Osteoblast (primary cell): ENCODE measurements around the gene PRKCA. TPM values are rescaled to one million over a fixed set of nuclear protein-coding genes. Genes with fewer than 3 reads are reported as not detected.
A peak's percentile ranks its signal among the peaks of the same experiment; 100 is the strongest.

Experiments used
- DNase-seq: peaks from one replicate; pipeline ENCODE4 v3.0.0; 2011; ENCODE audit warnings: low spot score, mixed read lengths; ENCODE audit not compliant: insufficient read length; ENCODE audit errors: missing footprints
- H2AFZ ChIP-seq: 2 replicates; pipeline ENCODE4 v1.6.0; 2011; ENCODE audit warnings: mild to moderate bottlenecking, low read length
- H3K27ac ChIP-seq: 2 replicates; pipeline ENCODE4 v1.5.1; 2011; ENCODE audit warnings: mild to moderate bottlenecking, low read depth, low read length, moderate library complexity
- H3K27me3 ChIP-seq: 2 replicates; pipeline ENCODE4 v1.6.0; 2012; ENCODE audit warnings: mild to moderate bottlenecking, control low read depth, inconsistent platforms, low read length, moderate library complexity; ENCODE audit not compliant: insufficient read depth
- H3K36me3 ChIP-seq: 2 replicates; pipeline ENCODE4 v1.5.1; 2011; ENCODE audit warnings: mild to moderate bottlenecking, low read length, control low read depth, moderate library complexity; ENCODE audit not compliant: insufficient read depth
- H3K4me1 ChIP-seq: 2 replicates; pipeline ENCODE4 v1.5.1; 2011; ENCODE audit warnings: mild to moderate bottlenecking, low read length, control low read depth, moderate library complexity; ENCODE audit not compliant: insufficient read depth
- H3K4me2 ChIP-seq: 2 replicates; pipeline ENCODE4 v1.6.0; 2011; ENCODE audit warnings: mild to moderate bottlenecking, low read length; ENCODE audit not compliant: insufficient read depth
- H3K4me3 ChIP-seq: fragments of 200-600 bp; sonication (generic); 3 replicates; pipeline ENCODE4 v1.5.1; 2012; ENCODE audit warnings: mild to moderate bottlenecking, low read length, inconsistent platforms; ENCODE audit not compliant: insufficient read depth
- H3K79me2 ChIP-seq: 2 replicates; pipeline ENCODE4 v1.6.0; 2012; ENCODE audit warnings: mild to moderate bottlenecking, low read length, control low read depth, inconsistent platforms; ENCODE audit not compliant: insufficient read depth
- H3K9me3 ChIP-seq: 2 replicates; pipeline ENCODE4 v1.5.1; 2011; ENCODE audit warnings: low read depth, low read length, control low read depth
- H4K20me1 ChIP-seq: 2 replicates; pipeline ENCODE4 v1.6.0; 2012; ENCODE audit warnings: mild to moderate bottlenecking, low read length, control low read depth; ENCODE audit not compliant: insufficient read depth
- CTCF ChIP-seq: IDR thresholded peaks from 2 replicates; pipeline ENCODE4 v1.5.1; 2011; ENCODE audit warnings: mild to moderate bottlenecking, low read depth, low read length, moderate library complexity; ENCODE audit errors: extremely low read depth
- total RNA-seq: library from RNA; depleted of rRNA; stranded (reverse); fragments of >200 nt; gene quantifications from 2 replicates; pipeline ENCODE4 v1.2.3, GENCODE V29; 2012

PRKCA gene
- total RNA-seq, 1 donor: 46.0 TPM

- Histone ChIP-seq H3K27ac (peak overlapping the region; percentile 56), H3K4me2 (no peak overlapping the region), H3K4me3 (no peak overlapping the region), H3K4me1 (peaks cover 67% of the 10 kb centered on the region), H3K36me3 (no peaks in the 10 kb centered on the region), H3K79me2 (peaks cover 31% of the 10 kb centered on the region), H3K9me3 (no peaks in the 10 kb centered on the region), H3K27me3 (no peaks in the 10 kb centered on the region), H2AFZ (no peak overlapping the region), H4K20me1 (no peaks in the 10 kb centered on the region)
- TF ChIP-seq CTCF: no peak
- DNase-seq: no peak
Observed at GRCh38 chr17:66547151-66547865, 244.9 kb downstream of the PRKCA start.

- H2AFZ ChIP-seq: no peak overlapping the region
- H3K27ac ChIP-seq: peak overlapping the region; percentile 56
- H3K27me3 ChIP-seq: no peaks in the 10 kb centered on the region
- no peaks in the 10 kb centered on the region for H3K9me3 ChIP-seq
- no peak for TF ChIP-seq CTCF
- H3K36me3 ChIP-seq: no peaks in the 10 kb centered on the region
- H3K4me1 ChIP-seq: peaks cover 59% of the 10 kb centered on the region
- H3K4me3 ChIP-seq: no peak overlapping the region
- no peak for DNase-seq
- H3K4me2 ChIP-seq: peak overlapping the region; percentile 23
- H3K79me2 ChIP-seq: peaks cover 36% of the 10 kb centered on the region
- H4K20me1 ChIP-seq: no peaks in the 10 kb centered on the region
Observed at GRCh38 chr17:66548158-66548557, 245.7 kb downstream of the PRKCA start.

GRCh38 chr17:66548659-66549310, 246.4 kb downstream of the PRKCA start:
- peaks cover 42% of the 10 kb centered on the region for H3K79me2 ChIP-seq
- H3K27me3 ChIP-seq: no peaks in the 10 kb centered on the region
- TF ChIP-seq CTCF: no peak
- H3K9me3 ChIP-seq: no peaks in the 10 kb centered on the region
- H3K4me1 ChIP-seq: peaks cover 53% of the 10 kb centered on the region
- H2AFZ ChIP-seq: no peak overlapping the region
- H3K4me3 ChIP-seq: no peak overlapping the region
- H4K20me1 ChIP-seq: no peaks in the 10 kb centered on the region
- peak overlapping the region; percentile 23 for H3K4me2 ChIP-seq
- no peak for DNase-seq
- peak overlapping the region; percentile 56 for H3K27ac ChIP-seq
- H3K36me3 ChIP-seq: peaks cover 4% of the 10 kb centered on the region

- Histone ChIP-seq H3K9me3 (no peaks in the 10 kb centered on the region), H3K36me3 (peaks cover 4% of the 10 kb centered on the region), H3K79me2 (peaks cover 39% of the 10 kb centered on the region), H3K27me3 (no peaks in the 10 kb centered on the region), H4K20me1 (no peaks in the 10 kb centered on the region), H2AFZ (no peak overlapping the region), H3K4me1 (peaks cover 47% of the 10 kb centered on the region), H3K4me3 (no peak overlapping the region), H3K4me2 (peak overlapping the region; percentile 3), H3K27ac (peak overlapping the region; percentile 56)
- no peak for TF ChIP-seq CTCF
- no peak for DNase-seq
Observed at GRCh38 chr17:66549311-66549704, 246.9 kb downstream of the PRKCA start.
